ENCODE data around the gene PLA2R1.
"Not testable (repeated sequence)": the region's sequence is repeated elsewhere in the genome, so short reads cannot be mapped to it uniquely, and the experiment has no call there.

PLA2R1 gene

DNA sequence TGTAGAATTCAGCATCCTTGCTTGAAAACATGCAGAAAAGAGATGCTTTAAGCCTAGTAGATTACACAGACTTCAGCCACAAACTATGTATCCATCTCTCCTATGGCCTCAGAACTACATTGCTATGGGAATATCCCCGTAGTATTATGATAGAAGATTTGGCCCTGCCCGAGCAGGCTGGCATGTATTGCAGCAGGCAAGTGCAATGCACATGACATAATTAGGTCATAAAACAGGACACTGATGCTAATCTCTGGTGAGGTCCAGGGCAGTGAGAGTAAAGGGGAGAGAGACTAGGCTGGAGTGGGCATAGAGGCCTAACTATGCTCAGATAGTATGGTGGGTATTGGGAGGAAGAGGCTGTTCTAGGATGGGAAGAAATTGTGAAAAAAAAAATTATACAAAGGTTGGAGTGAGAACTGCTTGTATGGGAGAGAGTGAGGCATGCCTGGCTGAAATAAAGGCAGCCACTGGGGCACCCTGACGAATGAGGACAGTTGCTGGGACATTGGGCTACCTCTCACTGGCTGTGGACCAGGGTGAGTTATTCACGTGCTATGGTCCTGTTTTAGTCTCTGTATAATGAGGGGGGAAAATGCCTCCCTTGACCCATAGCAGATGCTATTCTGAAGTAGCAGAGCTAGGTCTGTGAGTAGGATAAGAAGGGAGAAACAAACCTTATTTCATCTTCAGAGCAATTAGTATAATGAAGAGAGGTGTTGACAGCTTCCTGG, 1.6 kb upstream of the PLA2R1 start:
- no peak for DNase-seq (ENCODE audit: low read depth, low spot score)

DNA sequence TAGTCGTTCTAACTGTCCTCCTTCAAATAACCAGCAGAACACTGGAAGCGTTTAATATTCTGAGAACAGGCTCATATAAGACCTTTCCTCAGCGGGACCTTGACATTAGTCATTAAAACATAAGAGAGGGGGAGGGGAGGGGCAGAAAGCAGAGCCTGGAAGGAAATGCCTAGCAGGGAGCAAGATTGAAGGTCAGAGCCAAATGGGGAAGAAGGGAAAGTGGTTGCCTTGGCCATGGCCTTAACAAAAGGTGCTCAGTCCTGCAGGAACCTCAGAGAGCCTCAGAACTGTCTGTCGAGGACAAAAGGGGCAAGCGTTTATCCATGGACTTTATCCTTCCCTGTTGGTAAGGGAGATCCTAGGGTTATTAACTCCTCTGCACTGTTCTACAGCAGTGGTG, 856 bp upstream of the PLA2R1 start:
- DNase-seq (ENCODE audit: low read depth, low spot score) = no peak

DNA sequence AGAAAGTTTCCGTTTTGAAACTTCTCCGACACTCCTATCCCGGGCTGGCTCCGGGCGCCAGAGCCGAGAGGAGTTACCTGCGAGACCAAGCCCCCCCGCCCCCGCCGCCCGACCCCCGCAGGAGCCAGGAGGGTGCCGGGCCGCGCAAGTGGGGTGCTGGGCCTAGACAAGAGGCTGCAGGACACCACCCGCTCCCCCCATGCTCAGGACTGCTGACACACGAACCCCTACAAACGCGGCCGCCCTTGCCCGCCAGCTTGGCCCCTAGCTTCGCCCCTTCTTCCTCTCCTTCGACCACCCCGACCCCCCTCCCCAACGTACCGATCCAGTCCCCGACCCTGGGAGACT, 497 bp downstream of the PLA2R1 start:
- DNase-seq (ENCODE audit: low read depth, low spot score) = no peak

DNA sequence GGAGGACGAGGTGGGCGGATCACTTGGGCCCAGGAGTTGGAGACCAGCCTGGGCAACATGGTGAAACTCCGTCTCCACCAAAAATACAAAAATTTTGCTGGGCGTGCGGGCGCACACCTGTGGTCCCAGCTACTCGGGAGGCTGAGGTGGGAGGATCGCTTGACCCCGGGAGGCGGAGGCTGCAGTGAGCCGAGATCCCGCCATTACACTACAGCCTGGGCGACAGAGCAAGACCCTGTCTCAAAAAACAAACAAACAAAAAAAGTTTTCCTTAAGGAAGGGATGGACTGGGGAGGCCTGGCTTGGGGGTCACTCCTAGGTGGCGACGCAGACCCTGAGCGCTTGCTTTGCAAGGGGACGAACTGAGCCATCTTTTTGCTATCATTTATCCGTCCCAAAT, 882 bp downstream of the PLA2R1 start:
- DNase-seq (ENCODE audit: low read depth, low spot score) = no peak

DNA sequence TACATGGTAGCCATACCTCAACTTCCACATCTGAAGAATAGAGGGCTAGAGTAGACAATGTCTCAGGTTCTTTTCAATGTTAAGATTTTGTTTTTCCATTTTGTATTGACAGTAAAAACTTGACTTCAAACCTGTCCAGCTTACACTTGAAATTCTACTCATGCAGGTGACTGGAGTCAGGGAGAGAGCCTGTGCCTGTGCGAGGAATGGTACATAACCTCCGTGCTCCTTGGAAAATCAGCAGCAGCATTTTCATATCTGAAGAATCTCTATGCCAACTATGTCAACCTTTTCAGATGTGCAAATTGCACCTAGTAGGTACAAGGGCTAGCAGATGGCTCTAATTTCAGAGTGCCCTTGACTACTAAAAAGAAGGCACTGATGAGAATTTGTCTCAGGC, 2.1 kb downstream of the PLA2R1 start:
- no peak for DNase-seq (ENCODE audit: low read depth, low spot score)

DNA sequence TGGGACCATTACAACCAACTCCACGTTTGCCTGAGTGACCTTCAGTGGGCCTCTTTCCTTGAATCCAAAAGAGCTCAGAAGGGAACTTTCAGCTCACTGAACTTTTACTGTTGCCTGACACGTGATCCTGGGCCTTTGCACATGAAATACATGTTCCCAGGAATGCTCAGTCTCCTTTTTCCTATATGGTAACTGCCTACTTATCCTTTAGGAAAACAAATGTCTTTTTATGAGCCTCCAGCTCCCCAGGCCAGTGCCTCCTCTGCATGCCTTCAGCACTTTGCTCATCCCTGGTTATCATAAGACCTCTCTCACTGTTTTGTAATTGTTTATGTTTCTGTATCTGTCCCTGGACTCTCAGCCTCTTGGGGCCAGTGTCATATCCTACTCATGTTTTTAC, 5.1 kb downstream of the PLA2R1 start:
- no peak for DNase-seq (ENCODE audit: low read depth, low spot score)

DNA sequence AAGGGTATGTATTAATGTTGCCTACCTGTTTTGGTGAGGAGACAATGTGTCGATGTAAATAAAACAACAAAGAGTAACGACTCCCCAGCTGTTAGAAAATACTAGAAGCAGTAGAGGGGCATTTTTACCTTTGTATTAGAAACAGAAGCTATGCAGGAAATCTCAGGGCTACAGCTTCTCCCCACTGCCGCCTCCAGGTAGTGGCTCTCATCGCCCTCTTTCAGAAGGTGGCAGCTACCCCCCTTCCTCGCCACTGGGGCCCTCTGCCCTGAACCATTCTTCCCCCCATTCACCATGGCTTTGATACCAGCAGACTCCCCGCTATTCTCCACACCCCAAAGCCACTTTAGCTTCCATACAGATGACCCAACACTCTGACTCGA, 6.7 kb downstream of the PLA2R1 start:
- DNase-seq (ENCODE audit: low read depth, low spot score) = no peak

DNA sequence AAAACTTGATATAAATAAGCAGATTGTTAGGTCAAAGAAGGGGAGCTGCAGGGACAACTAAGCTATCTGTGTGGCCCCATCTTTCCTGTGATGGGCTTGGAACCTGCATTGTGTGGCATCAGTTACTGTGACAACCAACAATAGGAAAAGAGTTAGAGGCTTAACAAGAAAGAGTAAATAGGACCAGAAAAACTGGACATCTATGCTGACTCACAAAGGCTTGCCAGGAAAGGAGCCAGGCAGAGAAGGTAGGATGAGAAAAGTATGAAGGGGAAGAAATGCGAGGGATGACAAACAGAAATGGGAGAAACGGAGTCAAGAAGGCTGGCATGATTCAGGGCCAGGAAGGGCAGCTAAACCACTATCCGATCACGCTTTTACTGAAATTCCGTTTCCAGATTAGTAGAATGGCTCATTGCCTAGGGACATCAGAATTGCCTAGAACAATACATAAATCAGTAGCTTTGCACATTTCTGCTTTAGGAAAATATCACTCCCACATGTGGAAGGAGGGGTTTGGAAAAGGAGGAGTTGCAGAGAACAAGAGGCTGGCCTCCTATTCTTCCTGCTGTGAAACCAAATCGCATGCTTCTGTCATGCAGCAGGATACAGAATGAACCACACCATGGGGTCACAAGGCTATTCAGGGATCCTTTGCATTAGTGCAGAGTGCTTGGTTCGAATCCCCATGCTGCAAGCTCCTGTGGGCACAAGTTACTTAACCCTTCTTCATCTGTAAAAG, 7.3 kb downstream of the PLA2R1 start:
- no peak for DNase-seq (ENCODE audit: low read depth, low spot score)

DNA sequence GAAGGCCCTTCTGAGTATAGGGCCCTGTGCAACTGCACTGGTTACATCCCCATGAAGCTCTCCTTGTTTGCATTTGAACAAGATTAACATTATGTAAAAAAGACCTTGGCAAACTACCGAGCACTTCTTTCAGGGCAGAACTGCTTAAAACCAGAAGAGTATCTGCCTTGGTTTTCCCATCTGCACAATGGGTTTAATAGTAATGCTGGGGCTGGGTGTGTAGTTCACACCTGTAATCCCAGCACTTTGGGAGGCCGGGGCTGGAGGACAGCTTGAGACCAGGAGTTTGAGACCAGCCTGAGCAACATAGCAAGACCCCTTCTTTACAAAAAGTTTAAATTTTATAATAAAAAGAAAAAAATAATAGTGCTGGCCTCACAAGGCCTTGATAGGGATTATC, 8.5 kb downstream of the PLA2R1 start:
- DNase-seq (ENCODE audit: low read depth, low spot score) = no peak

DNA sequence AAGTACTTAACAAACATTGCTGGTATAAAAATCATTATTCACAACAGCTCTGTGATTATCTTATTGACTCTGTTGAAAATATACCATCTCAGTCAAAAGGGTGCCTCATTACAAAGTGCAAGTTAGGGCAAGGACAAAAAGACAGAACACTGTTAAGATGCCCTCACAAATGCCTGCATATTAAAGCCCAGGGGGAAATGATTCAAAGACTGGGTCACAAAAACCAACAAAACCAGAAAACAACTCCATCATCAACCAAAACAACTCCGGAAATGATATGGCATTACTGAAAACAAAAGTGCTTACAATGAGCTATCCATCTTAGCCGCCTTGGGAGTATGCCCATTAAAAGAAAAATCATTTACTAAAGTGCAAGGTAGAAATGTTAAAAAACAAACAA, 9.9 kb downstream of the PLA2R1 start:
- DNase-seq (ENCODE audit: low read depth, low spot score) = no peak

DNA sequence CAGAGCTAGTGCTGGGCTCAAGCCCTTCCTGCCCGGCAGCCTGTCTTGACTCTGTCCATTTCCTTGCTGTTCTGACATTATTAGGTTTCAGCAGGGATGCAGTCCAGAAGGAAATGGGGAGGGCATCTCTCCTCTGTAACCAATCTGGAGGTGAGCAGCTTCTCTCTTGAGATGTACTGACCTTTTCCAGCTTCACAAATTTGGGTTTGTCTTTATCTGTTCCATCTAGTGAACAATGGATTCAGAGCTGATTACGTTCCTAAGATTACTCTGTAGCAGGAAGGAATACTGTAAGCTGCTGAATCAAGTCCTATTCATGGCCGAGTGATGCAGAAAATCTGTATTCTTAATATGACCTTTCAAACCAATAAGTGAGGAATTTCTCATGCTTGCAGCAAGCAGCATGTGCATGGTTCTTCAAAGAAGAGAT, 11.0 kb downstream of the PLA2R1 start:
- no peak for DNase-seq (ENCODE audit: low read depth, low spot score)

DNA sequence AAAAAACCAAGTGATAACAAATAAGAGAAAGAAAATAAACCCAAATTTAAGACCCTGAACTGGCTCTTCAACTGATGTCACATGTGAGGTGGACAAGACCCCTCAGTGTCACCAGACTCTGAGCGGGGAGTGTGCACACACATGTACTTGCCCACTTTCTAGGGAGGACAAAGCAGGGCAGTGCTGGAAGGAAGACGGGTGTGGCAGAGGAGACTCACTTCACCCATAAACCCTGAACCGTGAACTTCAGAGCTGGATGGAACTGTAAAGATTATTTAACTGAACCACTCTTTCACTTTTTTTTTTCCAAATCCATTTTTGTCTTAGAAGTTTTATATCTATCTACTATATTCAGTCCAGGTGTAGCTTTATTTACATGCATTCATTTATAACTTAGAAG, 12.3 kb downstream of the PLA2R1 start:
- no peak for DNase-seq (ENCODE audit: low read depth, low spot score)

DNA sequence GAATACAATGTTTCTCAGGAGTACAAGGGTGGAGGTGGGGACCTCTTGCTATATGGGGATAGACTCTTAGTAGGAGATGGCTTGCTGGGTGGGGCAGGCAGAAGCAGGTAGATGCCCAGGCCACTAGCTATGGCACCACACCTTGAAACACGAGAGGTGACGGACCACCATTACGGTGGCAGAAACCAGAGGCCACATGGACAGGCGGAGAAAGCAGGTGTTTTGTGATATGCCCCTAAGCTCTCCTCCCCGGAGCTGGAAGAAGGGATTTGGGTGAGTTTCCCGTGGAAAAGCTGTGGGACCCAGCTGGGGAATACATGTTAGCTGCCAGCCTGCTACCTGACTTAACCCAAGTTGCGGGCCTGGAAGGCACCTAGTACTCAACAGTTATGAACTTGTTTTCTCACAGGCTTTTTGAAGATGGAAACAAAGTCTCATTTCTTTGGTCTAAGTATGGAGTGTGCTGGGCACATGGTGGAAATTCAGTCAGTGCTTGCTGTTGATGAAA, 16.7 kb downstream of the PLA2R1 start:
- no peak for DNase-seq (ENCODE audit: low read depth, low spot score)

DNA sequence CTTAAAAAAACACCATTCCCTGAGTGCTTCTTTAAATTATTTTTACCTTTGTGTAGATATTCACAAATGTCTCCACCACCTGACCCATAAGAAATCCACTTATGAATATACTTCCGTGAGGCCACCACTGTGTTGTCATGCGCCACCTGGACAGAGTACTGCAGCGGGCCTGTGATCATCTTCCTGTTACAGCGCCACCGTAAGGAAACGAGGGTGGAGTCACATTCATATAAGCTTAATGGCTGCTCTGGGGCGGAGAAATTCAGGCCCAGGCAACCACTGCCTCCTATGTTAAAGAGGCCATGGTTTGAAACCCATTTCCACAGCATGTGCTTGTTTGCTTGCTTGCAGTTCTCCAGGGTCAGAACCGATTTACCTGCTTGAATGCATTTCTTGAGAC, 17.7 kb downstream of the PLA2R1 start:
- DNase-seq (ENCODE audit: low read depth, low spot score) = no peak

DNA sequence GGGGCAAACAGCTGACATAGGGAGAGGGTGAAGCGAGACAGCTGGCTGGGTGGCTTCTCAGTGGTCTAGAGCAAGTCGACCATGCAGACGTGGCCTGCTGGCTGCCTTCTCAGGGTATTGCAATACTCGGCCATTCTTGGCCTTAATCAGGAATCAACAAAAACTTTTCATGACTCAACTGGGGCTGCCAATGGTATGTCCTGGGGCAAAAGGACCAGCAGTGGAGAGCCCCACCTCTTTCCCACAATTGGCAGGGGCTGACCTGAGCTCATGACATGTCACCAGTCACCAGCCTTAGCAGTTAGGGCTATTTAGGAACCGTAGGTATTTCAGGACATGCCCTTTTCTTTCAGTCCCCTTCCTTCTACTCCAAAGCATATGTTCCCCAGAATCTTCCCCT, 19.1 kb downstream of the PLA2R1 start:
- no peak for DNase-seq (ENCODE audit: low read depth, low spot score)

DNA sequence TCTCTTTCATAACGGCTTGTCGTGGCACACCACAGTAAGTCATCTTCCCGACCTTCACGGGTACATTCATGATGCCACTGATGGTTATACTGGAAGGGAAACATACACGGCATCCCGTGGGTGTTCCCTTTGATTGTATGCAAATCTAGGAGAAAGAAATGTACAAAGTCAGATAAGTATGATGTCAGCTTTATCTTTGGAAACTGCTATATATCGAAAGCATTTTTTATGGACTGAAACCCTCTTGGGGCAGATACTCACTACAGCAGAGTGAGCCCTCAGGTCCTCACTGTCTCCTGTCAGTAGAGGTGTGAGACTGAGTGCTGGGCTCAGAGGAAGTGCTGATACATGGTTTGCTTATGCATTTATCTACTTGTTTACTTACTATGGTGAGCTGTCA, 20.4 kb downstream of the PLA2R1 start:
- DNase-seq (ENCODE audit: low read depth, low spot score) = no peak

DNA sequence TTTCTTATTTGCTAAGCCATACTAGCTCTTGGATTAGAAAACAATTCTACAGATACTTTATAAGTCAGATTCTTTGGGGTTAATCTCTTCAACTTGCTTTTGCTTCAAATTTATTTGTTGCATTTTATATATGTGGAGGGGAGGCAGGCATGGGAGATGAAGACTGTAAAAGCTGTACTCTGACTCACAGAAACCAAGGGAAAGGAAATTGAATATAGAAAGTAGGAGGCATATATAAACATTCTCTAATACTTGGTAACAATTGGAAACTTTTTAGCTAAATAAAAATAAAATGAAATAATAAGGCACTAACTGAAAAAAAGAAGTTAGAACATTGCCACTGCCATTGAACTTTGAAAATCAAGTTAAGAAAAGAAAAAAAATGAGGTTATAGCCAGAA, 21.3 kb downstream of the PLA2R1 start:
- DNase-seq (ENCODE audit: low read depth, low spot score) = no peak

DNA sequence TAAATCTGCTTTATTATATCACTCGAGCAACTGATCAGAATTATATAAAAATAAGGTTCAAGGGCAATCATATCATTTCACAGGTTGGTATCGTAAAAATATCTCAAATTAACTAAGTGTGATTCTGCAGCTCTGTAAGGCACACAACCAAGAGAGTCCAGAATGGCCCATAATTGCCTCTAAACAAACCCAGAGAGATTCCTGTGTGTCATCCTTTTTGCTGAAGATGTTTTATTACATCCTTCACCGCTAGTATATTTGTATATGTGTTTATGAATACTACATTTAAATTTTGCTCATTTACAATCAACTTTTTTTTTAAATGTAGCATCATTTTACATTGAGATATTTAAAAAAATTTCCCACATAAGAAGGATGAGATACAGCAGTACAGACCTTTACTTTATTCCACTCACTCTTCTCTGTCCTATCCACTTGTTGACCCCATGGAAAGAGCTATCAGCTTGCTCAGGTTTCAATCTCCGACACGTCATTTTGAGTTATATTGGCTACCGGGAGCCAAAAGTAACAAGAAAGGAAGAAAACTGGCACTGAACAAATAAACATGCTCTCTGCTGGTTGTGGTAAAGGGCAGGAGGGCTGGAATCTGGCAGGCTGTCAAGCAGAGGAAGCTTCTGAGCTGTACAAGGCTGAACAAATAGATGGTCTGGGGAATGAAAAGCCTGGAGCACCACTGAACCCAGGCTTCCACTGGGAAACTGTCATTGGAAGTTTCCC, 23.1 kb downstream of the PLA2R1 start:
- DNase-seq (ENCODE audit: low read depth, low spot score) = peak; percentile 95

DNA sequence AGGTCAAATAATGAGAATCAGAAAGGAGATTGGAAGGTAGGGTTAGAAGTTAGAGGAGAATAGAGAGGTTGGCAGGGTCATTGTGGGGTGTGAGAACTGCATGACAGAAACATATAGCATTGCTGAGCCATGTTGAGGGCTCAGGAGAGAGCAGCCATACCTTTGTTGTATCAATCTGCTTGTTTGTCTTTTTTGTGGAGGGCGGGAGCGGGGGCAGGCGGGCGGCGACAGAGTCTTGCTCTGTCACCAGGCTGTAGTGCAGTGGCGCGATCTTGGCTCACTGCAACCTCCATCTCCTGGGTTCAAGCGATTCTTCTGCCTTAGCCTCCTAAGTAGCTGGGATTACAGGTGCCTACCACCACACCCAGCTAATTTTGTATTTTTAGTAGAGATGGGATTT, 23.8 kb downstream of the PLA2R1 start:
- not testable (repeated sequence) for DNase-seq (ENCODE audit: low read depth, low spot score)

DNA sequence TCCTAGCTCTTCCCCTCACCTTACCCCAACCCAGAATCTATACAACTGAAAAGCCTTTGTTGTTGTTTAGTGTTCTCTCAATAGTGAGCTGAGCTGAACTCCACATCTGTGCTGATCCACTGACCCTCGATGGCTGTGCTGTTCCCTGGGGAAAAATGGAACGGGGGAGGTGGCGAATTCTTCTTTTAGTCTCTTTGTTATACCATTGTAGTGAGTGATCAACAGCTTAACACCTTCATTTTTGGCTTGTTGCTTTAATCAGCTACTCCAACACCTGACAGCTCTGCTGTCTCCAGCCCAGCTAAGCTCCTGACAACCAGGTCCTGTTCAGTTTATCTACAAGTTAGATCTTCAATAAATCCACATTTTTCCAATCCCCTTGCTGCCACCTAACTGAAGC, 25.7 kb downstream of the PLA2R1 start:
- DNase-seq (ENCODE audit: low read depth, low spot score) = no peak

DNA sequence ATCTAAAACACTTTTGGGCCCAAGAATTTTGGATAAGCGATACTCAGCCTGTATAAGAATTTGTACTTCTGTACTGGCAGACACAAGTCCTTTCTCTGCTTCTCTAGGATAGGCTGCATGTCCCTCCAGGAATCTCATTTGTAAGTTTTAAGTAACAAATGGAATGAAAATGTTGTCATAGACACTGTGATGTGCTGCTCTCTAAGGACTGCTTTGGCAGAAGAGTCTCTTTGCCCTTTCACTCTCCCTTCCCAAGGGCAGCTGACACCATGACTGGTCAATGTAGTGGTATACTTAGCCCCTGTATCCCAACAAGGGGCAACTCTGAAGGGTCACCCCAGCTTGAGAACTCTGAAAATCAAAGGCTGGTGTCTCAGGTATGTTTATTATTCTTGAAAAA, 27.3 kb downstream of the PLA2R1 start:
- DNase-seq (ENCODE audit: low read depth, low spot score) = no peak

DNA sequence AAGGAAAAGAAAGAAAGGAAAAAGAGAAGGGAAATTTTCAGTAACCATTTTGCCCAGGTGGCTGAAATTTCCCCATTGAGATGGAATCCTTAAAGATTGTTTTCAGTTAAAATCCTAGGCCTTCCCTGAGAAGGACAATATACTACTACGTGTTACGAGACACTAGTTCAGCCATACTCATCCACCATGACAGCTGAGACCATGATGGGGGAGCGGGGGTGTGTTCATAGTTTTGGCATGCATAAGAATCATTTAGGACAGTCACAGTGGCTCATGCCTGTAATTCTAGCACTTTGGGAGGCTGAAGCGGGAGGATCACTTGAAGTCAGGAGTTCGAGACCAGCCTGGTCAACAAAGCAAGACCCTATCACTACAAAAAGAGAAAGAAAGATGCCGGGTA, 28.0 kb downstream of the PLA2R1 start:
- DNase-seq (ENCODE audit: low read depth, low spot score) = no peak
